GM06990 (cell line): ENCODE data around the gene BICD1.

Experiments
- DNase-seq: peaks from one replicate; pipeline ENCODE4 v3.0.0-alpha.2; 2011; ENCODE audit not compliant: insufficient read length; ENCODE audit errors: extremely low read depth
- H3K27me3 ChIP-seq: replicated peaks from 2 replicates; pipeline ENCODE4 v1.6.0; 2011; ENCODE audit warnings: low read length; ENCODE audit not compliant: control insufficient read depth, insufficient read depth
- H3K36me3 ChIP-seq: 2 replicates; pipeline ENCODE4 v1.5.1; 2011; ENCODE audit warnings: low read length; ENCODE audit not compliant: control insufficient read depth, insufficient read depth
- H3K4me3 ChIP-seq: replicated peaks from 2 replicates; pipeline ENCODE4 v1.5.1; 2011; ENCODE audit warnings: low read depth, mild to moderate bottlenecking, control low read depth, low read length
- TF ChIP-seq, protein P1 (sequence below): IDR thresholded peaks from 2 replicates; pipeline ENCODE4 v1.5.1; 2011; ENCODE audit warnings: low read length, control low read depth, mild to moderate bottlenecking, inconsistent platforms; ENCODE audit not compliant: insufficient read depth, poor library complexity, severe bottlenecking

BICD1 gene

DNA sequence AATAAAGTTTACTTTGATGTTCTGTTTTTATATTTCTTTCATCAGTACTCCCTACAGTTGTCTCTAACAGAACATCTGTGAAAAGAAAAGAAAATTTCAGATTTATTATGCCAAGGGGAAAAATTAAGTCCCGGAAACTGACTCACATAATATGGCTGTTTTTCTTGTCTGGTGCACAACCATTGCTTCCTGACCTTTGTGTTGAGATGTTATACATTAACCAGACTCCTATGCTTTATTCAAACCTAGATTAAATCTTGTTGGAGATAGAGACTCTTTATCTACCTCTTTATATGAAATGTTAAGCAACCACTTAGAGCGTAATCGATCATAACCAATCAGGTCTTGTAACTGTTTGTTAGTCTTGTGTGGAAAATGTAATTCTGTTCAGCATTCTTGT is 37.6 kb upstream of the BICD1 start:
- Histone ChIP-seq H3K4me3 (no peak overlapping the region), H3K36me3 (no peaks in the 10 kb centered on the region), H3K27me3 (no peaks in the 10 kb centered on the region)
- DNase-seq = no peak
- TF ChIP-seq, protein P1, sequence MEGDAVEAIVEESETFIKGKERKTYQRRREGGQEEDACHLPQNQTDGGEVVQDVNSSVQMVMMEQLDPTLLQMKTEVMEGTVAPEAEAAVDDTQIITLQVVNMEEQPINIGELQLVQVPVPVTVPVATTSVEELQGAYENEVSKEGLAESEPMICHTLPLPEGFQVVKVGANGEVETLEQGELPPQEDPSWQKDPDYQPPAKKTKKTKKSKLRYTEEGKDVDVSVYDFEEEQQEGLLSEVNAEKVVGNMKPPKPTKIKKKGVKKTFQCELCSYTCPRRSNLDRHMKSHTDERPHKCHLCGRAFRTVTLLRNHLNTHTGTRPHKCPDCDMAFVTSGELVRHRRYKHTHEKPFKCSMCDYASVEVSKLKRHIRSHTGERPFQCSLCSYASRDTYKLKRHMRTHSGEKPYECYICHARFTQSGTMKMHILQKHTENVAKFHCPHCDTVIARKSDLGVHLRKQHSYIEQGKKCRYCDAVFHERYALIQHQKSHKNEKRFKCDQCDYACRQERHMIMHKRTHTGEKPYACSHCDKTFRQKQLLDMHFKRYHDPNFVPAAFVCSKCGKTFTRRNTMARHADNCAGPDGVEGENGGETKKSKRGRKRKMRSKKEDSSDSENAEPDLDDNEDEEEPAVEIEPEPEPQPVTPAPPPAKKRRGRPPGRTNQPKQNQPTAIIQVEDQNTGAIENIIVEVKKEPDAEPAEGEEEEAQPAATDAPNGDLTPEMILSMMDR = no peak

DNA sequence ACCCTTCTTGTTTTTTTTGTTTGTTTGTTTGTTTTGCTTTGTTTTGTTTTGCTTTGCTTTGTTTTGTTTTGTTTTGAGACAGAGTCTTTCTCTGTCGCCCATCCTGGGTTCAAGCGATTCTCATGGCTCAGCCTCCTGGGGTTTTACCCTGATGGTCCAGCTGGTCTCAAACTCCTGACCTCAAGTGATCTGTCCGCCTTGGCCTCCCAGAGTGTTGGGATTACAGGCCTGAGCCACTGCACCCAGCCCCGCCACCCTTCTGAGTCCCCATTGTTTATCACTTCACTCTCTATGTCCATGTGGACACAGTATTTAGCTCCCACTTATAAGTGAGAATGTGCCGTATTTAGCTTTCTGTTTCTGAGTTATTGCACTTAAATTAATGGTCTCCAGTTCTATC is 36.9 kb upstream of the BICD1 start:
- Histone ChIP-seq H3K27me3 (no peaks in the 10 kb centered on the region), H3K4me3 (no peak overlapping the region), H3K36me3 (no peaks in the 10 kb centered on the region)
- no peak for DNase-seq
- TF ChIP-seq, protein P1 = no peak

DNA sequence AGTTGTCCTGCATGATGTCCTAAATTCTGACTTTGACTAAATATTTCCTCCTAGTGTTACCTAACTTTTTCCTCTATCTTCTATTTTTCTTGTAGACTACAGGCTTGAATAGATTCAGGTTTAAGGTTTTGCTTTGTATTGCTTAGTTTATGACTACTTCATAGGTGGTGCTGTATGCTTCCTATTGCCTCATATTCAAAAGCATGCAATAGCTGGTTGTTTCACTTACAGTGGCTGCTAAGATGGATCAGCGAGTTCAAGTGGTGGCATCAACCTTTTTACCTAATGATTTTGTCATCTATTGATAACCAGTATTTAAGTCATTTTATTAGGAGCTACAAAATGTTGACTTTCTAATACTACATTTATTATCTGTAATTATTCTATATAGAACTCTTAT is 36.3 kb upstream of the BICD1 start:
- no peak overlapping the region for H3K4me3 ChIP-seq

DNA sequence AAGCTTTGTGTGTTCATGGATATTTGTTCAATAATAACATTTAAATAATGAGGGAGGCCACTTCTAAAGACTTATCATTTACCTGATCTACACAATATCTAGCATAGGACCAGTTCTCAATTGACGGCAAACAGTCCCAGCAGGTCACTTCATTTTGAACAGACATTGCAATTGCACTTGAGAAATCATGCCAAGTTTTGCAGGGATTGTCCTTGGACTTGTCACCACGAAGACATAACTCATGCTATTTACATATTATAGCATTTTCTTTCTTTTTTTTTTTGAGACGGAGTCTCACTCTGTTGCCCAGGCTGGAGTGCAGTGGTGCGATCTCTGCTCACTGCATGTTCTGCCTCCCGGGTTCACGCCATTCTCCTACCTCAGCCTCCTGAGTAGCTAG is 34.5 kb upstream of the BICD1 start:
- H3K4me3 ChIP-seq = no peak overlapping the region
- TF ChIP-seq, protein P1 = no peak
- no peaks in the 10 kb centered on the region for H3K27me3 ChIP-seq
- H3K36me3 ChIP-seq = no peaks in the 10 kb centered on the region
- DNase-seq = no peak

More for the DNA sequence above, 36.3 kb upstream of the BICD1 start:
- no peaks in the 10 kb centered on the region for H3K36me3 ChIP-seq
- TF ChIP-seq, protein P1 = no peak
- no peaks in the 10 kb centered on the region for H3K27me3 ChIP-seq
- DNase-seq = no peak

DNA sequence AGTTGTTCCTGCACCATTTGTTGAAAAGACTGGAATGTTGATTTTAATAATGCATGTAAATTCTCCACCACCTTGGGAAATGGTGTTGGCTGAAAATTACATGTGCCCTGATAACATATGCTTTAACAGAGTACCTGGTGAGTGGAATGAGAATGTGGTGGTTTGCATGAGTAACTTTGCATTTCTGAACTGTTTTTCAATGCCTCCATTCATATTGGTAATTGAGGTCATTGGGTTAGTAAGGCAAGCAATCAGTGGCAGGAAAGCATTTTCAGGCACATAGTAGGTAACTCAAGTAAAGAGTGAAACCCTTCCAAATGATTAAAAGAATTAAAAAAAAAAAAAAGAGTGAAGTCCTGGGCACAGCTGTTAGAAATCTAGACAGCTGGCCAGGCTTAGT is 32.2 kb upstream of the BICD1 start:
- Histone ChIP-seq H3K4me3 (no peak overlapping the region), H3K36me3 (no peaks in the 10 kb centered on the region), H3K27me3 (no peaks in the 10 kb centered on the region)
- TF ChIP-seq, protein P1 = no peak
- no peak for DNase-seq

DNA sequence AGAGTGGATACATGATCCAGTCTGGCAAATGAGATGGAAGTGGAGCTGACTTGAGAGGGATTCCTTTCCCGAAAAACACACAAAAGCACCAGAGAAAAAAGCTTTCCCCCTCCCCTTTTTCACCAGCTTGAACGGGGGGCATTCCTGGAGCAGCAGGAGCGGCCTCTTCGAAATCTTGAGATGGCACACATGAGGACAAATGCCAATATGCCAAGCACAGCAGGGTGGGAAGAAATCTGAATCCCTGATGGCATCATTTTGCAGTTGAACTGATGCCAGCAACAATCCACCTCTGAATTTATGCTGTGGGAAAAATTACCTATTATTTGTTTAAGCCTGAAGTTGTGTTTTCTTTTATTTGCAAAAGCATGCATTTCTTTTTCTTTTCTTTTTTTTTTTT is 29.7 kb upstream of the BICD1 start:
- Histone ChIP-seq H3K27me3 (no peaks in the 10 kb centered on the region), H3K4me3 (no peak overlapping the region), H3K36me3 (no peaks in the 10 kb centered on the region)
- TF ChIP-seq, protein P1 = no peak
- no peak for DNase-seq
